SW 1271 (cell line): ENCODE results near the gene SPEM2.
"Not testable (repeated sequence)": the region's sequence is repeated elsewhere in the genome, so short reads cannot be mapped to it uniquely, and the experiment has no call there.

ENCODE experiments used
- DNase-seq, 2 experiments: peaks; one replicate each; lab custom pipeline; 2025; lab: John Stamatoyannopoulos, UW

SPEM2 gene

DNA sequence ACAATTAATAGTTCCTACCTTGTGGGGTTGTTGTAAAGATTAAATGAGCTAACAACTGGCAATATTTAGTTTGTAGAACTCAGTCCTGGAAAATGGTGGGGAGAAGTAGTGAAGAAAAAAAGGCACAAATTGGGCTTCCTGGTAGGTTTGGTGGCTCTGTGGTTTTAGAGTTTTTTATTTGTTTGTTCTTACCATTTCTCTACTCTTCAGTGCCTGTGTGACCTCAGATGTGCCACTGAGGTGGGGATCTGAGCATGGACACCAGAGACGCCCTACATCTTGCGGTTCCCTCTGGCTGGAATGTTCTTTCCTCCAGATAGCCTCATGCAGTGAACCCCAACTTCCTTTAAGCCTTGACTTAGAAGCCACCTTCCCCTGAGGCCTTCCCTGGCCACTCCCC, 46.3 kb downstream of the SPEM2 start:
- no peak for DNase-seq

- not testable (repeated sequence) for DNase-seq
These were observed 49.4 kb downstream of the SPEM2 start for GRCh38 chr17:7474767-7475166.

DNA sequence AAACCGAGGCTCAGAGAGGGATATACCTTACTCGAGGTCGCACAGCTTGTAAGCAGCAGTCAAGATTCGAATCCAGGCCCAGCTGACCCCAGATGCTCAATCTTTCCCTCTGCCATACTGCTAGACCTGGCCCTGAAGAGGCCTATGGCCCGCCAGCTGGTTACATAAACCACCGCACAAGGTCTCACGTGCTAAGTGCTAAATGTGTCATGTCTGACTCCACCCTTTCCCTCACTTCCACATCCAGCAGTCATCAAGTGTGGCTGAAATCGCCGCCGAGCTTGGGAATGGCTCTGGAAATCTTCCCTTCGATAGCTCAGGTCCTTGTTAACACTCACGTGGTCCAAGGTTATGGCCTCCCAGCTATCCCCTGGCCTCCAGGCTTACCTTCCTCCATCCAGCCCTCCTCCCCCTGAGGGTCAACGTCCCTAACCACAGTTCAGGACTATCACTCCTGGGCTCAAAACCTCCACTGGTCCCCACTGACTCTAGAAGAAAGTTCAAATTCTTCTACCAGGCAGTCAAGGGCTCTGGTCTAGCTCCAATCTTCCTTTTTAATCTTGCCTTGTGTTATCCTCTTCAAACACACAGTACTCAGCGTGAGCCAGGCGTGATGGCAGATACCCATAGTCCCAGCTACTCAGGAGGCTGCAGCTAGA, 50.5 kb downstream of the SPEM2 start:
- DNase-seq = no peak

GRCh38 chr17:7476494-7476893, 51.1 kb downstream of the SPEM2 start:
- peak; percentile 25 to 60 for DNase-seq

DNA sequence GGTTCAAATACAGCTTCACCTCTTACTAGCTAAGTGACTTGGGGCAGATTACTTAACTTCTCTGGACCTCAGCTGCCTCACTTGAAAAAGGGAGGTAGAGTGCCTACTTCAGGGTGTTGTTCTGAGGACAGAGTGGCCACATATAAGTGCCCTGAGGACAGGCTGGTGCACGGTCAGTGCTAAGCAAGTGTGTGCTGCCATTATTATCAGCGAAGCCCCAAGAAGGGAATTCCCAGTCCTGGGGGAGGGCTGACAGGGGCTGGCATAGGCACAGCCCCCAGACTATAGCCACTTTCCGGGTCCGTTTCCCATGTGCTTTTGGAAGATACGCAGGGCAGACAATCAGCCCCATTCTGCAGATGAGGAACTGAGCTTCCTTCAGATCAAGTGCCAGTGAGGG, 51.5 kb downstream of the SPEM2 start:
- no peak for DNase-seq
